DMS 273 (cell line): Measurements from ENCODE around the gene WWOX.
A peak's percentile ranks its signal among the peaks of the same experiment; 100 is the strongest.

Source experiments
- DNase-seq: peaks from one replicate; lab custom pipeline; 2025; ENCODE audit not compliant: unreplicated experiment; lab: John Stamatoyannopoulos, UW

Gene WWOX

DNA sequence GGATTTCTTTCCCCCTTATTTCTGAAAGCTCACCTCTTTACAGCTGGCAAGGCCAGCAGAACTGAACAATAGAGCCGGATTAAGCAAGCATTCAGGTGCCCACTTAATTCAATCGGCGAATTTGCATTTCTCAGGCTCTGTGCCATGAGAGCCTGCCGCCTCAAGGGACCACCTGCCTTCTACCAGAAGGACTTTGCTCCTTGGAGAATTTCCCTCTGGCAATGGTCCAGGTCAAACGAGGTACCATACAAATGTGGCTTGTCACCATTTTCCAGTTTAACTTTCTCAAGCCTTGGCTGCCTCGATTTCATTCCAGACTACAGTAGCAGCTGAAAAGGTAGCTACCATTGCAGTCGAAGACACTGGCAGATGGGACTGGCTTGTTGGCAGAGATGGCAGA lies 967.1 kb downstream of the WWOX start:
- peak; percentile 47 for DNase-seq

DNA sequence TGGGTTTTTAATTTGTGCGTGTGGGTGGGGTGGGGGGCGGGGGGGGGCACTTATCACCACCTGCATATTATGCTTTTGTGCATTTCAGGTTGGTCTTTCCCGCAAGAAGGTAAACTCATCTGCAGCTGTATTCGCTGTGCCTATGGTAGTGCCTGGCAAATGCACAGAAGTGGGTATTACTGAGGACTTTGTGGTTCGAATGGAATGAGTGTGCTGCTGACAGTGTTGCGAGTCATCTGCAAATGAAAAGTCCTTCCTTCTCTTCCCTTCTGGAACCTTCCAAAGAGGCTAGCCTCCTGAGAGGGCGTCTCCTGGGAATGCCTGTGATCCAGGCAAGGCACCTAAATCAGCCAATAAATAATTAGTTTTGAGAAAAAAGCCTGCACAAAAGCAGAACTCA lies 968.1 kb downstream of the WWOX start:
- DNase-seq = no peak

DNA sequence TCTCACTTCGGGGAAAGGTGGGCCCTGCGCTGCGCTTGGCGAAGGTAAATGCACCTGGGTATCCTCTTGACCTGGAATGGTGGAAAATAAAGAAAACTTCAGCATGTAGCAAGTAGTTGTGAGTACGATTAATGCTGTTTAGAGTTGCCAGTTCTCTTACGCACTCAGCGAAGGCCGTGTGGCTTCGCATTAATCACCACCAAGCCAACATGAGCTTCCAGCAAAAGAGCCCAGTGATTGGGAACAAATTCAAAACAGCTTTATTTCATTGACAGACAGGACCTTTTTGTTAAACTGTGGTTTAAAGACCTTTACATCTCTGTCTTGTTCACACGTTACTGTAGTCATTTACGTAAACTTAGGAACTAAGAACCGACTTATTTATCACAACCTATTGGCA lies 969.7 kb downstream of the WWOX start:
- no peak for DNase-seq

DNA sequence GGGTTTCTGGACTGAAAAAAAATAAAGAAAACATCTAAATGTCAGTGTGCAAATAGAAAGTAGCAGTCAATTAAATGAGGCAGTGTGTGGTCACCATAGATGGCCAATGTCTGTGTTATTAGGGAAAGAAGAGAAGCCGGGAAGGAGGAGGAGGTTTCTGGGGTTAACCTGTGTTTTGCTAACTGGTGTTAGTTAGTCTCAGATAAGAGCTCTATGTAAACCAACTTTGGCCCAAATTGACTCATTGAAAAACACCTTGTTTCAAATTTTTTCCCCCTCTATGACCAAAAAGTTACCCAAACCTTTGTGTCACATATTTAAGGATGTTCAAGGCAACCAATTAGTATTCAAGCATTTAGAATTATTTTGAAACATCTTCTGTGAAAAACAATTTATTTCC lies 970.2 kb downstream of the WWOX start:
- no peak for DNase-seq

DNA sequence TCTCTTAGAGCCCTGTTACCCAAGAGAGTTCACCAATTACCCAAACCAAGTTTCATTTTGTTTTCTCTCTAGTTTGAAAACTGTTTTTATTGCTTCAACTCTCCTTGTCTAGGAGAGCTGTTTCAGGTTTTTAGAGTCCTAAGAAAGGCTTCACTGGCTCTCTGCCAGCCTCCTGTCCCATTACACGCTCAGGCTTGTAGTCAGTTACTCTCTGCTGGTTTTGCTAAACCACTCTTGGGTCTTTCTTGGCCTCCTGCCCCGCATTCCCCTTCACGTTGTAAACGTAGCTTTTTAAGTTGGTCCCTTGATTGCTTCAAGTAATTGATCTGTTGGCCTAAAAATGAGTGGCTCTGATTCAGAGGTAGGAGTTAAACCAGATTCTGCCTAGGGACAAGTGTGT lies 972.0 kb downstream of the WWOX start:
- peak; percentile 71 for DNase-seq

DNA sequence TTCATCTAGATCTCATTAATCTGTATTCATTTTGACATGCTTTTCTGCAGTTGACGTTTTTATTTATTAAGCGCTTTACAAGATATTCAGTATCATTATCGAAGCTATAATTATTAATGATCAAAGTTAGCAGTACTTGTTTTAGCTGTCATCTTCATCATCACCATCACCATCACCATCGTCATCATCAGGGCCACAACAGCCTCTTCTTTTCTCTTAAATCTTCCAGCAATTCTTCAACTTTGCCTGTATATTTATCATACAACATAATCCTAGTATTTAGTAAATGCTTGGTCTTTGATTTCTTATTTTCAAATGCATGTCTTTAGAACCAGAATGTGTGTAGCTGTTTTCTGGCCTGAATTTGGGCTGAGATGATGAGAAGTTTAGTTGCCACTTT lies 973.1 kb downstream of the WWOX start:
- DNase-seq = no peak

DNA sequence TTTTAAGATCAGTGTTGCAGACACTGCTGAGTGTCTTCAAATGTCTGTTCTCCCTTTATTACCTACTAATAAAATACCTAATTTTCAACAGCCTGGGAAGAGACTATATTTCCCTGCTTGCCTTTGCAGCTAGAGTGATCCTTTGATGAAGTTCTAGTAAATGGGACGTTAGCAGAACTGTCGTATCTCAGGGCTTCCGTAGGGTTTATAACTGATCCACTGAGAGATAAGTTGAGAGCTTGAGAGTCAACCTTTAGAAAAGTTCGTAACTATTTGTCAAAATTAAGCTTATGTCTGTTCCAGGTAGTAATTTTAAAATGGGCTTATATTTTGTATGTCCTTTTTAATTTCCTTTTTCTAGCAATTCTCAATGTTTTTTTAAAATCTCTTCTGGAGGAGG lies 974.1 kb downstream of the WWOX start:
- no peak for DNase-seq

DNA sequence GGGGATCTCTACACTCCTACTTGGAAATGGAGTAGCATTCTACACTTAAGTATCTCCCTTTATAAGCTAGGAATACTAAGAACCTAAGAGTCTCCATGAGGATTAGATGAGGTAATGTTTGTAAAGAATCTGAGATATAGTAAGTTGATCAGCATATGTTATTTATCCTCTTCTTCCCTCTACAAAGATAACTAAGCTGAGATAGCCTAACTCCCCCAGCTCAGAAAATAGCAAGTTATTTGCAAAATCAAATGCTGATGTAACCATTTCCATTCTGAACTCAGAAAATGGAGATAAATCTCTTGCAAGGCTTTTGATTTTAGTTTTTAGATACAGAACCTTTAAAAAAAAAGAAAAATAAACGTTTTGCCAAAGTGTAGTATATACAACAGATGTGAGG lies 975.1 kb downstream of the WWOX start:
- no peak for DNase-seq

DNA sequence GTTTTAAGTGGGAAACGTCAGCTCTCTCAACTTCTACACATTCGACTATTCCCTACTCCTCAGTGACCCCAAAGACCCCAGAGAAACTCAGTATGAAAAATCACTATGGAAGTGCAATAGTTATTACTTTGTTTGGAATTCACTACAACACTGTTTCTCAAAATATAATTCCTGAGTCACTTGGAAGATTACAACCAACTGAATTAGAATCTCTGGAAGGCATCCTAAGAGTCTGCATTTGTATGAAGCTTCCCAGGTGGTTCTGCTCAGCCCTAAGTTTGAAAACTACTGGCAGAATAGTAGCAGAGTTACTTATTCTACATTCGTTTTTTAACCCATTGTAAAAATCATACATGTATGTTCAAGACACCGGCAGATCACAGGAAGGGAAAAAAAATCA lies 975.5 kb downstream of the WWOX start:
- no peak for DNase-seq

DNA sequence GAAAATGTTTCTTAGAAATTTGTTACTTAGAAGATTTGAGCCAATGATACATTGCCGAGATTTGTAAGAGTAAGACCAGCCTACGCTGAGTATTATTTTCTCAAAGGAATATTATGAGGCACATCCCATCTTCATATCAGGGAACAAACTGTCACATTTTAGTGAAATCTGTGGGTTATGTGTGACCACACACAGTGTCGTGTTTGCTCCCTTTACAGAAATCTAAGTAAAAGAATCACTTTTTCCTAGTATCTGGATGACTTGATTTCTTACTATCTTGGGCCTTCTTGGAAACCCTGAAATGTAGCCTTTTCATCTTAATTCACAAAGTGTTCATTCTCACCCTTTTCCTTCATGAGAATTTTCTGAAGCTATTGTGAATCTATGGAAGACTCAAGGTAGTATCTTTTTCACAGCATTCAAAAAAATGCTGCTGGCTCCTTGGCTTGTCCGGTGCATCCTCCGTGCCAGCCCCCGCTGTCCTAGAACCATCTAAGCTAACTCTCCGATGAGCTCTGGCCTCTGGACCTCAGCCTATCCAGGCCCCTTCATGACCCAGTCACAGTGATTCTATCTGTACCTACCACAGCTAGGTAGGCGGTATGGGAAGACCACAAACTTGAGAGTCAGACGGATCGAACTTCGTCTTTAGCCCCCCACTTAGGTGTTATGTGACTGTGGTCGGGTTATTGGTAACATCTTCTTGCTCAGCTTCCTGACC lies 976.8 kb downstream of the WWOX start:
- no peak for DNase-seq

DNA sequence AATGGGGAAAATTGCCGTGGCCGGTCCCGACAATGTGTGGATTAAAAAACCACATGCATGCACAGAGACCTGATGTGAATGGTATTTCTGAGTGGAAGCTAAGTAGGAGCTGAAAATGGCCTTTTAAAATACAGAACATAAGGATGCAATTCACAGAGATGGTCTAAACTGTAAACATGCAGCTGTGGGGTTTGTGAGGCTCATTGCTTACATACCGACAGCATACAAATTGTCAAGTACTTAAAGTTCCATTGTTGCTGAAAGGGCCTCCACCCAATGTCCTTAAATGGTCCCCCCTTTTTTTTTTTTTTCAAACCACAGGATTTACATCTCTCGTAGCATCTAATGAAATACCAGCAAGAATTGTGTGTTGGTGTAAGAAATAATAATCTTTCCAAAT lies 977.9 kb downstream of the WWOX start:
- no peak for DNase-seq

DNA sequence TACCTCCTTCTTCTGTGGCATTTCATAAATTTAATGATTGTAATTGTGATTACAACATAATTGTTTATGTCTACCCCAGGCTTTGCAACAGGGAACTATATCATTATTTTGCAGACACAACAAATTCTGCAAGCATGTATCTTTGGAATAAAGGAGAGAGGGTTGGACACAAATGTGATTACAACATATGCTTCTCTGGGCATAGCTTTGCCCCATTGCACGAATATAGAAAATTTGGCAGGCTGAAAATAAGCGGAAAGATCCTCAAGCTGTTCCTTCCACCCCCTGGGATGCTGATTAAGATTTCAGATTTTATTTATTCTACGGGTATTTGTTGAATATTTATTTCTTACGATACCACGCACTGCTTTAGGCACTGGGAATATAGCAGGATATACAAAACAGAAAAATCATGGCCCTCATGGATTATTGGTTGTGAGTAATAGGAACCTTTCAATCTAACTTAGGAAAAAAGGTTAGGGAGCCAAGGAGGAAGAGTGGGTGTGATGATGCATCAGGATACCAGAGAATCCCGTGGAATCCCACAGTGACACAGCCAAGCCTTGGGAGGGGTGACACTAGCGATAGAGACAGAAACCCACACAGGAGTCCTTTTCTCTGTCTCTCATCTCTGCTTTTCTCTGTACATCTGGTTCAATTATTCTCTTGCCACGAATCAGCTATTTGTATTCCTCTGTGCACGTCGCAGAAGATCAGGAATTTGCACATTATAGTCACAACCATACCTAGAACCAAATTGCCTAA lies 980.4 kb downstream of the WWOX start:
- DNase-seq = no peak

DNA sequence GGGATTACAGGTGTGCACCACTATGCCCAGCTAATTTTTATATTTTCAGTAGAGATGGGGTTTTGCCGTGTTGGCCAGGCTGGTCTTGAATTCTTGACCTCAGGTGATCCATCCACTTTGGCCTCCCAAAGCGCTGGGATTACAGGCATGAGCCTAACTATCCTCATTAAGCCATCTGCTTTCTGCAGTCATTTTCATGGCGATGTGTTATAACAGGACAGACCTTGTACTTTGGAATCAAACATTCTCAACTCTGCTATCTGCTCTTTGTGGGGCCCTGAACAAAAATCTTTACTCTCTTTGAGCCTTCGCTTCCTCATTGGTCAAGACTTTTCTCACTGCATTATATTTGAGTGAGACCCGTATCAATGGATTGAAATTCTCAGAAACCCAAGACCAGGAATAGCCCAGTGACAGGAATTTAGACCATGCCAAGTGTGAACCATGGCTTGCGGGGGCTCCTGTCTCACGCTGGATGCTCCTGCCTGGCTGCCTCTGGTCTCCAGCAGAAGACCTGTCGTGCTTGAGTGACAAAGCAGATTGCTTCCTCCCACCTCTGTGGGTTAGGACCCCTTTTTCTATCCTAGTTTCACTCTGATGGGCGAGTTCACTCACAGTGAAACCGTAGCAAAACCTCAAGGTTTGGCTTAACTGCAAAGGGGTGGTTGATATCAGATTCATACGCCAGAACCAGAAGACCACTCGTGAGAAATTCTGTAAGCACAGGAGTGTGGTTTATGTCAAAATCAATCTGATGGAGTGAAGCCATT lies 982.0 kb downstream of the WWOX start:
- no peak for DNase-seq

DNA sequence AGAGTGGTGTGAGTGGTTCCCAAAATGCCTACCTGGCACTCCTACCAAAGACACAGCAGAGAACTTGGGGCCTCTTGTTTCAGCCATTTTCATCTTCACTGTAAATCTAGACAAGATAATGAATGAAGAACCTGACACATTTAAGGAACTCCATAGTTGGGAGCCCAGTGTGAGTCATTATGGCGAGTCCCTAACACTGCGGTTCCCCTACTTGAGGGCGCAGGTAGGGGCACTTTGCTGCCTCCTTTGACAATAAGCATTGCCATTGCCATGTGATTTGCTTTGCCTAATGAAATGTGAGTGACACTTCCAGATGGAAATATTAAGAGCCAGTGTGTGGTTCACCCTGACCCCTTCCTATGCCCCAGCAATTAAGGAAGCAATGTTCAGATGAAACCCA lies 983.5 kb downstream of the WWOX start:
- DNase-seq = no peak

DNA sequence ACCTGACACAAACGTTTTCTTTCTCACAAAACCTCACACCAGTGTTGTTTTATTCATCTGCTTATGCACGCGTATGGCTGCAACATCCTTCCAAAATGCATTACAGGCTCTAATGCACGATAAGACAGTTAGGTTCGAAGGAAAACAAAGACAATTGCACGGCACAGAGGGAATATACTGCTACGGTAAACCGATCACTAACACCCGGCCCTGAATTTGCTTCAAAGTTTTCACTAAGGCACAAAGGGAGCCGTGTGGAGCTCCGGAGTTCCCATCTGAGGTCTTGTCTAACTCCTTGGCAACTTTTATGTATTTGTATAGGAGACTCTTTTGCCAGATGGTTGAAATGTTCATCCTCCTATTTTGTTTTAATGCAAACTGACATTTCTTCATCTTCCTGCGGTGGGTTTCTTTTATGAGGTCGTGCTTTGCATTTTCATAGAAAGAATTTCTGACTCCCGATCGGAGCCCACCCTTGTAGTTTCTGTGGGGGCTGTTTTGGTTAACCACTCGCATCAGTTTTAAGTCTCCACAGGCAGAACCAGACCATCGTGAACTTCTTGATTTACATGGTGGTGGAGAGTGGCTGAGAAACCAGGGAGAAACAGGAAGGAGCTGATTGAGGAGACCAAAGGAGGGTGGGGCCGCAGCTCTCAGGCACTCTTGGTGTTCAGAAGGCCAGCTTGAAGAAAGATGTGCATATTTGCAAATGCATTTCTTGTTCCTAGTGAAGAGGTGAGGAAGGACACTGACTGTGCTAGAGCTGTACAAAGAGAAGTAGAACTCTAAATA lies 984.2 kb downstream of the WWOX start:
- no peak for DNase-seq

DNA sequence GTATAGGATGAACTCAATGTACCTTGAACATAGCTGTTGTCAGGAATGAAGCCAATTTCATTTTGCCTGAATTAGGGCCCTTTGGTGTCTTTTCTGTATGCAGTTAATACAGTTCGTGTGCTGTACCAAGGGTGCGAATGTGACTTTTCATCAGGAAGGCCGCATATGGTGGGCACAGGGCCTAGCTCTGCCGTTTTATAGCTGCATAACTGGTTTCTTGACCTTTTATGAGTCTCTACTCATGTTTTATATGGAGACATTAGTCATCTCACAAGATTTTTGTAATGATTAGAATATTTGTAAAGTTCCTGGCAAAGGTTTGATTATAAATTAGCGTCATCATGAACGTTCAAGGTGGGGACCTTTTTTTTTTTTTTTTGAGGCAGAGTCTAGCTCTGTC lies 989.5 kb downstream of the WWOX start:
- DNase-seq = no peak

DNA sequence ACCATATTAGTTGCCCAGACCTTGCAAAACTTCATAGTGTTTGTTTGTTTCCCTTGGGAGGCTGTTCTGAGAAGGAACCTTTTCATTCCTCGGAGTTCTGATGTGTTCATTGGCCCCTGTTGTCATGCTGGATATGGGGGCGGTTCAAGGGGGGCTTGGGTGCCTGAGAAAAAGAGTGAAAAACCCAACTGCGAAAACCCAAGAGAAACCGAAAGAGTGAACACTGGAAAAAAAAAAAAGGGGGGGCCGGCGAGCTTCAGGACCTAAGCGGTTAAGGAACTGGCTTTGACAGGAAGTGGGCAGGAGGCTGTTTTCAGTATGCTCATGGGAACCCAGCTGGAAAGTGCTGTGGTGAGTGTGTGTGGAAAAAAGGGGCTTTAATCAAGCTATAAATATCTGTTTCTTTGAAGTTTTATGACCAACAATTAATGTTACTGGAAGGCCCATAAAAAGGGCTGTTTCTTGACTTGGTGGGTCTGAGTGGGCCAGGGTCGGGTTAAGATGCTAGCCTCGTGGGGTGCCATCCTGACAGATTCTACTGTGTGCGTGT lies 990.4 kb downstream of the WWOX start:
- DNase-seq = no peak

DNA sequence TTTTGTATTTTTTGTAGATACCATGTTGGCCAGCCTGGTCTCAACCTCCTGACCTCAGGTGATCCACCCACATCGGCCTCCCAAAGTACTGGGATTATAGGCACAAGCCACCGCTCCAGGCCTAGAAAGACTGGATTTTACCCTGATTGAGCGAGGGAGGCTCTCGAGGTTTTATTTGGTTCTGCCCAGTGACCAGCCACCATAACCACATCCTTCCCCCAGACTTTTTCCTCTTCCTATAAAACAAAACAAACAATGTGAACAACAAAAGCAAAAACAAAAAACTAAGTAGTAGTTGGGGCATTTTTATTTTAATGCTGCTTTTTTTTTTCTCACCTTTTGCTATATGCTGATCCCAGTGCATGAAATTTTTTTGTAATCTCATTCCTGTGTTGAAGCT lies 991.5 kb downstream of the WWOX start:
- no peak for DNase-seq

DNA sequence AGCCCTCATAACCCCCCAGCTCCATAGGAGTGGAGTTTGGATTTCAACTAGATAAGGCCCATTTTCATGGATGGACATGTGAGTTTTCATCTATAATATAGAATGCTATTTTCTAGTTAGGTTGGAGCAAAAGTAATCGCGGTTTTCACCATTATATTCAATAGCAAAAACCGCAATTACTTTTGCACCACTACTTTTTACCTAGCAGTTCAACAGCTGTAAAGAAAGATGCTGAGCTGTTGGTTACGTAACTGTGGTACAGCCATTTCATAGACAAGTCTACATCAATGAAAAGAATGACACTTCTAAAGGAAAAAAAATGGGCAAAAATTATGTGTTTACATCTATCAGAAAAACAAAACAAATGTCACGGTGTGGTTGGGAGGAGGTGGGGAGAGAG lies 993.4 kb downstream of the WWOX start:
- no peak for DNase-seq

DNA sequence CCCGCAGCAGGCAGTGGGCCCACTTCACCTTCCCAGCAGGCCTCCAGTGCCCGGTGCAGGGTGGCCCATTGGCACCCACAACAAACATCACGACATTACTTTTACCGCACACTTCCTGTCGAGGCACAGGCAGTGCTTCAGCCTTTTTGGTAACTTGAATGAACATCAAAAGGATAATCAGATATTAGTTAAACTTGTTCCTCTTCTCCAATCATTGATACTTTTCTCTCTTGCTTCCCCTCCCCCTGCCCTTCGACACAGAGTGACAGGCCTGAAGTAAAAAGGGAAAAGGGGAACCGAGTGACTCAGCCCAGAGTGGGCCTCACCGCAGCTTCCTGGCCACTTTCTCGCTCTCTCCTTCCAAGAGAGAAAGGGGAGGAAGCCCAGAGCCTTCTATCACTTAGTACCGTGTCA lies 994.1 kb downstream of the WWOX start:
- DNase-seq = no peak

DNA sequence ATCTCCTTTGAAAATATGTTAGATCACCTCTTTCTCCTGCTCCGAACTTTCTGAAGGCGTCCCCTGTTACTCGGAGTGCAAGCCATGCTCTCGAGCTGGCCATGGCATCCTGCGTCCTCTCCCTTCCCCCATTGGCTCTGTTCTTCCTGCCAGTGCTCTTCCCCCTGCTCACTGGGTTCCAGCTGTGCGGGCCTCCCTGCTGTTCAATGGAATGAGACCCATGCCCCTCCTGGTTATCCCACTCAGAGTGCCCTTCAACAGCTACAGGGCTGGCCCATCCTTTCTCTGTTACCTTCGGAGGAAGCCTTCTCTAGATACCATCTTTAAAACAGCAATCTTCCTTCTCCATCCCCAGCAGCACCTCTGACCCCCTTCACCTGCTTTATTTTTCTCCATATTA lies 996.8 kb downstream of the WWOX start:
- DNase-seq = no peak
